Right atrium auricular region (tissue), 2 donors: ENCODE data around the gene ARHGEF6. TPM values are rescaled to one million over a fixed set of nuclear protein-coding genes. Genes with fewer than 3 reads are reported as not detected.

Experiments used
- DNase-seq: peaks from one replicate; pipeline ENCODE4 v3.0.0-alpha.2; 2019; ENCODE audit warnings: low spot score
- H3K27ac ChIP-seq, 2 donors: fragments of 200-600 bp; sonication (generic); 1 replicate in 1 of 2; 2 replicates in 1 of 2; pipeline ENCODE4 v1.5.1; 2016 to 2019
- H3K27me3 ChIP-seq, 2 donors: fragments of 200-600 bp; sonication (generic); one replicate each; pipeline versions ENCODE4 v1.5.1 to v1.6.0; 2017 to 2019
- H3K36me3 ChIP-seq: fragments of 200-600 bp; sonication (generic); one replicate; pipeline ENCODE4 v1.5.1; 2016
- H3K4me1 ChIP-seq, 2 donors: fragments of 200-600 bp; sonication (generic); one replicate each; pipeline versions ENCODE4 v1.5.1 to v1.6.0; 2017 to 2019
- H3K4me3 ChIP-seq, 2 donors: fragments of 200-600 bp; sonication (generic); 1 replicate in 1 of 2; 2 replicates in 1 of 2; pipeline ENCODE4 v1.5.1; 2017 to 2019; ENCODE audit warnings: mild to moderate bottlenecking in 1 of 2, moderate library complexity in 1 of 2
- H3K9me3 ChIP-seq, 2 donors: fragments of 200-600 bp; sonication (generic); one replicate each; pipeline ENCODE4 v1.5.1; 2019
- total RNA-seq, 2 donors: library from RNA; depleted of rRNA; stranded (reverse); fragments of >200 nt; gene quantifications; one replicate each; pipeline ENCODE4 v1.1.0, GENCODE V29; 2016
- TF ChIP-seq, protein P1 (sequence below), 2 donors: fragments of 200-600 bp; sonication (generic); IDR thresholded peaks; one replicate each; pipeline ENCODE4 v1.5.1; 2019; ENCODE audit warnings: antibody characterized with exemption in 2 of 2

The ARHGEF6 gene
- total RNA-seq, 2 donors from 2014 or later: 41.3 to 45.8 TPM

- no peak overlapping the region for H3K4me3 ChIP-seq
- TF ChIP-seq, protein P1, sequence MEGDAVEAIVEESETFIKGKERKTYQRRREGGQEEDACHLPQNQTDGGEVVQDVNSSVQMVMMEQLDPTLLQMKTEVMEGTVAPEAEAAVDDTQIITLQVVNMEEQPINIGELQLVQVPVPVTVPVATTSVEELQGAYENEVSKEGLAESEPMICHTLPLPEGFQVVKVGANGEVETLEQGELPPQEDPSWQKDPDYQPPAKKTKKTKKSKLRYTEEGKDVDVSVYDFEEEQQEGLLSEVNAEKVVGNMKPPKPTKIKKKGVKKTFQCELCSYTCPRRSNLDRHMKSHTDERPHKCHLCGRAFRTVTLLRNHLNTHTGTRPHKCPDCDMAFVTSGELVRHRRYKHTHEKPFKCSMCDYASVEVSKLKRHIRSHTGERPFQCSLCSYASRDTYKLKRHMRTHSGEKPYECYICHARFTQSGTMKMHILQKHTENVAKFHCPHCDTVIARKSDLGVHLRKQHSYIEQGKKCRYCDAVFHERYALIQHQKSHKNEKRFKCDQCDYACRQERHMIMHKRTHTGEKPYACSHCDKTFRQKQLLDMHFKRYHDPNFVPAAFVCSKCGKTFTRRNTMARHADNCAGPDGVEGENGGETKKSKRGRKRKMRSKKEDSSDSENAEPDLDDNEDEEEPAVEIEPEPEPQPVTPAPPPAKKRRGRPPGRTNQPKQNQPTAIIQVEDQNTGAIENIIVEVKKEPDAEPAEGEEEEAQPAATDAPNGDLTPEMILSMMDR (IDR thresholded peaks at IDR 0.05): no peak
Observed at GRCh38 chrX:136736690-136737089, 44.0 kb downstream of the ARHGEF6 start.

DNA sequence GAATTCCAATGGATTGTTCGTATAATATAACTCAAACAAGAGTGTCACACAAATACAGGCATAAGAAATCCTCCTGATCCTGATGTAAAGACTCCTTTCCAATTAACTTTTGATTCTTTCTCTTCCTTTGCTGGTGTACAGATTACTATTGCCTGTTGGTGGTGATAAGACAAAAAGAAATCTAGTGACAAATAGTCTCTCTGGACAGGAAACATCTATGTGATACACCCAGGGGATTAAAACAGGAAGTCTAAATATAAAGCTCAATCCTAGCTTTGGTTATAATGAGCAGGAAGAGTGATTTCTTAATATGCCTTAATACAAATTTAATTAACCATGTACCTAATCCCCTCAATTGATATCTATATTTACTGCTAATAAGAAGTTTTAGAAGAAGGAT lies 45.1 kb downstream of the ARHGEF6 start:
- TF ChIP-seq, protein P1 (IDR thresholded peaks at IDR 0.05): no peak
- Histone ChIP-seq H3K9me3 (no peaks in the 10 kb centered on the region), H3K36me3 (no peaks in the 10 kb centered on the region), H3K4me1 (no peaks in the 10 kb centered on the region), H3K4me3 (no peak overlapping the region), H3K27ac (no peak overlapping the region), H3K27me3 (no peaks in the 10 kb centered on the region)
- no peak for DNase-seq

More at GRCh38 chrX:136736690-136737089, 44.0 kb downstream of the ARHGEF6 start:
- H3K27ac ChIP-seq: peak overlapping the region; percentile 1 to 53
- no peaks in the 10 kb centered on the region for H3K4me1 ChIP-seq
- no peaks in the 10 kb centered on the region for H3K27me3 ChIP-seq
- no peaks in the 10 kb centered on the region for H3K9me3 ChIP-seq
- DNase-seq: no peak
- H3K36me3 ChIP-seq: no peaks in the 10 kb centered on the region

DNA sequence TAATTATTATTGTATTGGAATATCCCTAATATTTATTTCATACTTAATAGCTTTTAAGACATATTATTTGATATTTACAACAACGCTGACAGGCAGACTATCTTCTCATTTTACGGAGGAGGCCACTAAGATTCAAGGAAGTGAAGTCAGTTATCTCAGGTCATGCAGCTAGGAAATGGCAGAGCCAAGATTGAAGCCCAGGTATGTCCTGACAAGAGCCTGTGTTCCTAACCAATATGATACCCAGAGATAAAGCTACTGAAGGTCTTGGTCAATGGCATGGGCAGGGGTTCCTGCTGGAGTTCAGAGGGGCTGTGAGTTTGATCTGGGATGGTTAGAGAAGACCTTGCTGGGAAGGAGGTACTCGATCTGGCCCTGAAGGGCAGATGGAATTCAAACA lies 47.1 kb downstream of the ARHGEF6 start:
- TF ChIP-seq, protein P1 (IDR thresholded peaks at IDR 0.05): no peak
- no peaks in the 10 kb centered on the region for H3K9me3 ChIP-seq
- H3K4me1 ChIP-seq: no peaks in the 10 kb centered on the region
- no peak for DNase-seq
- no peaks in the 10 kb centered on the region for H3K36me3 ChIP-seq
- H3K27me3 ChIP-seq: no peaks in the 10 kb centered on the region
- H3K4me3 ChIP-seq: no peak overlapping the region
- no peak overlapping the region for H3K27ac ChIP-seq

- Histone ChIP-seq H3K4me1 (no peaks in the 10 kb centered on the region), H3K27ac (peak overlapping the region in 1 of 2 donors; percentile 73), H3K27me3 (no peaks in the 10 kb centered on the region), H3K4me3 (no peak overlapping the region), H3K9me3 (no peaks in the 10 kb centered on the region), H3K36me3 (no peaks in the 10 kb centered on the region)
- TF ChIP-seq, protein P1 (IDR thresholded peaks at IDR 0.05): no peak
- no peak for DNase-seq
Observed at GRCh38 chrX:136731798-136732197, 48.9 kb downstream of the ARHGEF6 start.

DNA sequence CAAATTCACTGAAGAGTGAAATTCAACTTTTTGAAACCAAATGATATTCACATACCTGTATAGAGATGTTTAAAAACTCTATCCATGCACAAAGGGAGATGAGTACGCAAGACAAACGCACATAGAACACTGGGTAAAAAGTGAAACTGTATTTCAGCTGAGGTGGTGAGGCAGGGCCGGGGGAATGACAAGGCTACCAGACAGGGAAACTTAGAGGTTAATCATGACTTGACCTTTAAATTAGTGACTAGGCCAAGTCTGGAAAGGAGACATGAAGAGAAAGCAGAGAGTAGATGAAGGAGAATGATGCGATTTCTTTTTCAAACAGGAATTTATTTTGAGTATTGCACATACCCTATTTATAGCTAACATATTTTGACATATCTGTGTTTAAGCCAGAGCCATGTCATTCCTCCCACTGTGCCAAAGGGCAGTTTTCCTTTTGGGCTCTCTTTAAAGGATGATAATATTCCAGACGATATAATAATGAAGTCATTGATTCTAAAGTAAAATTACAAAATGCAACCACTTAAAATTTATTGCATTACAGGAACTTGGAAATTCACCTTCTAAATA lies 49.4 kb downstream of the ARHGEF6 start:
- H3K27ac ChIP-seq: peak overlapping the region; percentile 24 to 73

More for the DNA sequence above, 49.4 kb downstream of the ARHGEF6 start:
- no peak overlapping the region for H3K4me3 ChIP-seq
- H3K9me3 ChIP-seq: no peaks in the 10 kb centered on the region
- DNase-seq: no peak
- TF ChIP-seq, protein P1 (IDR thresholded peaks at IDR 0.05): no peak
- H3K27me3 ChIP-seq: no peaks in the 10 kb centered on the region
- no peaks in the 10 kb centered on the region for H3K36me3 ChIP-seq
- no peaks in the 10 kb centered on the region for H3K4me1 ChIP-seq
